ENCODE results near the gene C10orf105.

The C10orf105 gene

DNA sequence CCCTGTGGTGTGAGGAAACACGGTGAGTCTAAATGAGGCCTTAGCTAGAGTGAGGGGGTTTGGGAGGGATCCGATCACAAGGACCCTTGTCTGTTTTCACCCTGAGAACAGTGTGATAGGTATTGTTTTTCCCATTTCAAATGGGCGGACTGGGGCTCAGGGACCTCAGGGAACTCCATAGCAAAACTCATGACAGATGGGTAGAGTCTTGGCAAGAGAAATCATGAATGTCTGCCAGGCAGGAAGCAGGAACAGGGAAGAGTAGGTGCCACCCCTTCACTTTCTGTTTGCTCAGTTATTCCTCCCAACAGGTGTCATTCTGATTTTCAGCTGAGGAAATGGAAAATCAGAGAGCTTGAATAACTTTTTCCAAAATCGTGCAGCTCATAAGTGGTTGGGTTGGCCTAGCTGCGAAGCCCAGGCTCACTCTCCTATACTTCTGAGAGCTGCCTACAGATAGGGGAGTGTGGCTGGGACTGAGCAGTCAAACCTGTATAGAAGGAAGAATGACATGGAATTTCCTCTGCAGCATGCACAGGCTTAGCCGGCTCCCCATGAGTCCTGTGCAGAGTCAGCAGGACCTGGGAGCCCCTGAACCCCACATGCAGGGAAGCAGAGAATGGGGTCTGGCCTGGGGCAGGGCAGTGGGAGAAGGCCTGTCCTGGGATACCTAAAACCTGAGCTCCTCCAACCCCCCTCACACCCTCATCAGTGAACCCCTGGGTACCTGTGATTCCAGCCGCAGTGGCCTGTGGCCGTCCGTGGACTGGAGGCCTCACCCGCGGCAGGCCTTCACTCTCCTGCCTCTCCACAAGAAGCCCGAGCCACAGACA lies 17.6 kb upstream of the C10orf105 start:
- peak; percentile 73 for DNase-seq

DNA sequence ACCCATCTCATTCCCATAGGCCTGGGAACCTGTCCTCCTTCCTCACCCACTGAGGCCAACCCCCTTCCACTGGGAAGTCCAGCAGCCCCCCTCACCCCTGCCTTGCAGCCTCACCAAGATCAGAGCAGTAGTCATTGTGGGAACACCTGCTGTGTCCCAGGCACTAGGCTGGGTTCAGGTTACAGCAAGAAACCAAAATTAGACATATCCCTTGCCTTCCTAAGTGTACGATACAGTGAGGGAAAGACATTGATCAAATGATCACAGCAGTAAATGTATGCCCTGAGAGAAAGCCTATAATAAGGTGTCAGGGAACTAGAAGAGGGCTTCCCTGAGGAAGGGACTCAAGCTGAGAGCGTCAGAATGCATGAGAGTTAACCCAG lies 17.0 kb upstream of the C10orf105 start:
- no peak for DNase-seq

DNA sequence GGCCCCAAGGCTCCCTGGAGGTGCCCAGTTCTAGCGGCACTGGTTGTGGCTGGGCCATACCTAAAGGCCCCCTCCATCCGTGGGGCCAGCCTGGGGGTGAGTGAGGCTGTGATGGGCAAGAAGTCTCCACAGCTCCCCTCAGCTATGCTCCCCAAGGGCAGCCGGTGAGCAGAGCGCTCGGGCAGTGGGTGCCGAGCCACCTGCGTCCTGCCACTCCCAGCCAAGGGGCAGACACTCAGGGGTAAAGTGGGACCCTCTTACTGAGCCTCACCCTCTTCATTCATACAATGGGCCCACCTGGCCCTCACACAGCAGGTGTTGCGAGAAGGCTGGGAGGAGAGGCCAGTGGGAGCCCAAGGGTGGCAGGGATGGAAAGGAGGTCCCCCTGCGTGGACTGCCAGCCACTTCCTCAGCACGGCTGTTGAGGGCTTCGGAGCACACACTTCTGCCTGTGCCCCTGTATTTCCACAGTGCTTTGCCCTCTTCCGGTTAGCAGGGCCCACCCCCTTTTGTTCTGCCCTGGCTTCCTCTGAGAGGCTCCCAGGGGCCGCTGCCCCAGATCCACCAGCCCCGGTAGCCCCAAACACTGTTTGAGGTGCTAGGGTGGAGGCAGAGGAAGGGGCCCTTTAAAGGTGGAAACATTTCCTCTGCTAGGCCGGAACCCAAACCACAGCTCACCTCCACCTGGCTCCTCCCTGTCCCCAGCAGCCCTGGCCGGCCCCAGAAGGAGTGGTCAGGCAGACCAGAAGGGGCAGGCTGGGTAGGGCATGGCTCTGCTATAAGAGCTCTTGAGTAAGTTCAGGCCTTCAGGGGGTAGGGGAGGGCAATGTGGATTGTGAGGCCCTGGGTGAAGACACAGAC lies 16.4 kb upstream of the C10orf105 start:
- no peak for DNase-seq

DNA sequence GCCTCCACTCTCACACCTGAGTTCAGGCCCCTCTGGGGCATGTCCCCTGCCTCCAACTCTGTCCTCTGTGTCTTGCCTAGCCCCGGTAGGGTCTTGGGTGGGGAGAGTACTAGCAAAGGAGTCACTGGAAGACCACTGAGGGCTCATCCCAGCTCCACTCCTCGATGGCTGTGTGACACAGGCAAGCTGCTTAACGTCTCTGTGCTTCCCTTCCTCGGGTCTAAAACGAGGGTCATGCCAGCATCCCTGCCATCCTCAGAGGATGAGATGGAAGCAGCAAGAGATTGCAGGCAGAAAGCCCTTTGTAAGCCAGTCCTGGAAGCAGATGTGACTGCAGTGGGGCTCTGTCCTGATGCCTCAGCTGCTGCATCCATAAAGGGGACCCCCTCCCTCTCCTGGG lies 15.2 kb upstream of the C10orf105 start:
- DNase-seq = no peak

DNA sequence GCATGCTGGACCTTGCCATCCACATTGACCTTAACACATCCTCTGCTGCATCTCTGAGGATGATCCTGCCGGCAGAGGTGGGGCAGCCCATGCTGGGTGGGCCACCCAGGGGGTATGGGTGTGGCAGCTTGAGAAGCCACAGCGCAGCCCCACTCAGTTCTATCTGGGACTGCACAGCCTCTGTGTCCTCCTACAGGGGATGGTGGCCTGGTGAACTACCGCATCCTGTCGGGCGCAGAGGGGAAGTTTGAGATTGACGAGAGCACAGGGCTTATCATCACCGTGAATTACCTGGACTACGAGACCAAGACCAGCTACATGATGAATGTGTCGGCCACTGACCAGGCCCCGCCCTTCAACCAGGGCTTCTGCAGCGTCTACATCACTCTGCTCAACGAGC lies 12.2 kb upstream of the C10orf105 start:
- DNase-seq = no peak

DNA sequence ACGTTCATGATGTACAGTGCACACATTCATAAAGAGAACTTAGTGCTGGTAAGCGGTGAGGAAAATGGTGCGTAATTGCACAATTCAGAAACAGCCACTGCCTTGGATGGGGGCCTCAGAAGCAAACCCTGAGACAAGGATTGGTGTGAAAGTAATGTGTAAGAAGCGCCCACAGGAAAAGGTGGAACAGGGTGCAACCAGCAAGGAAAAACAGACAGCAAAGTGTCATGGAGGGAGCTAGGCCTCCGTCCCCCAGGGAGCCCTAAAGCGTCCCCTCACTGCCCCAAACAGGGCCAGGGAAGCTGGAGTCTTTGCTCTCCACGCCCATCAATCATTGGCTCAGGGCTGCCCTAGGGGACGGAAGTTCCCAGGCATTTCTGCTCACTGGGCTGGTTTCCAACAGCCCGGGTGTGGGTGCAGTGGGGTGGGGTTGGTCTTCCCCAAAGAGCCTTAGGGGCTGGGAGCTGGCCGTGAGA lies 9.6 kb upstream of the C10orf105 start:
- DNase-seq = no peak

DNA sequence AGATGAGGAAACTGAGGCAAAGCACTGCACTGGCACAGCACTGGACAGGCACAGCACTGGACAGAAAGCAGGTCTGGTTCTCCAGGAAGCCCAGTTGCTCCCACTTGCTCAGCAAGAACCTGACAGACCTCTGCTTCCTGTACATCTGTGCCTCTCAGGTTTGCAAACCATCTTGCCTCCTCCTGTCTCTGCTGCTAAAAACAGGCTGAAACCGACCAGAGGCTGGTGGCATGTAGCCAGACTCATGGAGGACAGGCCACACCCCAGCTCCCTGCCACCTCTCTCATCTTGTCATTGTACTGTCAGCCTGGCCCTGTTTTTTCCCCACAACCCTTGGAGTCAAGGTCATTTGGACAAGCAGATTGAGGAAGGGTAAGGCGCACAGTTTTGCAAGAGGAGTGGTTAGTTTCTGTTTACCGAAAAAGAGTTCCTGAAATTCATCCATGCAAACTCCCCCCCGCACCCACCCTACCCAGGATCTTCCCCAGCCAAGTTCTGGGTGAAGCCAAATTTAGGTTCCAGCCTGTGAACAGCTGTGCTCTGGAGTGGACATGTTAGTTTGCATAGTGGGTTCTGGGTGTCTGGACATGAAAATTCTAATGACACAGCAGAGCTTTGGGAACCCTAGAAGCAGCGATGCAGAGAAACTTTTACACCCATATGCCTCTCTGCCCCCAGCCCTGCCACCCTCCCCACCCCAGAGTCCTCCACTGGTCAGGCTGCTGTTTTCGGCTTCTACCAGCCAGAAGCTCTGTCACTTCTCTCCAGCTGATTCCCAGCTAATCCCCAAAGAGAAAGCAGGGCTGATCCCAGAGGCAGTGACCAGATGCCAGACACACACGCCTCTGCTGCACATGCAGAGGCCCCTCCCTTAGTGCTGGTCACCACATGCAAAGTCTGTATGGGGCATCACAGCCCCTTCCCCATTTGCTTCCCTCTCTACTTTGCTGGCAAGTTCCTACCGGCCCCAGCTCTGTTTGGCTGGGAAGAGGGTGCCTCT lies 8.5 kb upstream of the C10orf105 start:
- peak; percentile 55 for DNase-seq

DNA sequence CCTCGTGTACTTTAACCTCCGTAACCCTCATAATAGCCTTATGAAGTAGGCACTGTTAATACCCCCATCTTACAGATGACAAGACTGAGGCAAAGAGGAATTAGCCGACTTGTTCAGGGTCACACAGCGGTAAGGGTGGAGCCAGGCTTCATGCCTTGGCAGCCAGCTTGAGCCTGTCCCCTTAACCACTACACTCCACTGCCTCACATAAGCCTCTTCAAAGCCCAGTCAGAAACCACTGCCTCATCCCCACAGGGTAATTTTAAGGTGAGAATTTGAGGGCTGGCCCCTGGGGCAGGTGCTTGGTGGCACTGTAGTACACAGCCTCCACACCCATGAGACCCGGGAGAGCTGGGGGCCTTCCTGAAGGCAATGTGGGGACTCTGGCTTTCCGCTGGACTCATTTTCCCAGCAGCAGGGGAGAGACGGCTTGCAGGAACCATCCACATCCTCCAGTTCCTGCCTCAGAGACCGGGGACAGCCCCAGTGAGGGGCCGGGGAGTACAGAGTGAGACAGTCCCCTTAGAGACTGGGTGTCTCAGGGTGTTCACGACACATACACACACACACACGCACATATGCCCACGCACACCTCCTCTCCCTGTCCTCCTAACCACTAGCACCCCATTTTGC lies 7.6 kb upstream of the C10orf105 start:
- no peak for DNase-seq

DNA sequence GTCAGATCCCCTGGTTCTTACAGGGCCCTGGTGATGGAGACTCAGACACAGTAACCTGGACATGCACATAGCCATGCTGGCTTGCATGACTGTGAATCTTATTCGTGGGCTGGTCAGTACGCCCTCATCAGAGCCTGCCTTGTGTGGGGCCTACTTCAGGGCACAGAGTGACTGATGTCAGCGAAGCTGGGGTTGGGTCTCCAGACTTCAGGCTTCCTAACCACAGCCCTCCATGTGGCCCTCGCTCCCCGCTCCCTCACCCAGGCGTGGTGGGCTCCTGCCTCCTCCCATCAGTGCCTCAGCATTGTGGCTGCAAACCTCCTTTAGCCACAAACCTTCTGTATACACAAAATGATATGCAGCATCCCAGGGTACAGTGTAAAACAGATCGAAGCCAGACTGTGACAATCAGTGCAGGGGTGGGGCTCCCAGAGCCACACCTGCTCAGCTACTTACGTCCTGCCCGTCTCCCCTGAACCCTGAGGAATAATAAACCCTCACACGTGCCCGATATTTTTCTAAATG lies 7.1 kb upstream of the C10orf105 start:
- no peak for DNase-seq

DNA sequence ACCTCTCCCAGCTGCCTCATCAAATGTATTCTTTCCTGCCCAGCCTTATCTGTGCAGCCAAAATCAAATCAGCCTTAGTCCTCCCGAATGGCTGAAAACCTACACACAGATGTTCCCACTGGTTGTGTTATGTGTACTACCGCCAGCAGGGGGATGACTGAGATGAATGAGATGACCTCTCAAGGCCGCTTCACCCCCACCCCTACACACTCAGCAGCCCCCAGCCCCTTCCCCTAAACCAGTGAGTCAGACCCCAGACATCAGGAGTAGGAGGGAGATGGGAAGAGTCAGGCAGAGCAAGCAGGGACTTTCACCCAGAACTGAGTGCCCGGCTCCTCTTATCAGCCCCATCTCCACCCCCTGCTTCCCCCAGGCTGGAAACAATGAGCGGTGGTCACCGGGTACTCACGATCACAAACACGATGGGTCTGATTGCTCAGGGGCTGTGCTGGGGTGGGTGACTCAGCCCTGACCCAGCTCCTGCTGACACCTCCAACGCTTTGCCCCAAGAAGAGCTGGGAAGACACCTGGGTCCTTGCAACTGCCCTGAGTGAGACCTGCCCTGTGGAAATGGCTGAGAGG lies 6.5 kb upstream of the C10orf105 start:
- no peak for DNase-seq

DNA sequence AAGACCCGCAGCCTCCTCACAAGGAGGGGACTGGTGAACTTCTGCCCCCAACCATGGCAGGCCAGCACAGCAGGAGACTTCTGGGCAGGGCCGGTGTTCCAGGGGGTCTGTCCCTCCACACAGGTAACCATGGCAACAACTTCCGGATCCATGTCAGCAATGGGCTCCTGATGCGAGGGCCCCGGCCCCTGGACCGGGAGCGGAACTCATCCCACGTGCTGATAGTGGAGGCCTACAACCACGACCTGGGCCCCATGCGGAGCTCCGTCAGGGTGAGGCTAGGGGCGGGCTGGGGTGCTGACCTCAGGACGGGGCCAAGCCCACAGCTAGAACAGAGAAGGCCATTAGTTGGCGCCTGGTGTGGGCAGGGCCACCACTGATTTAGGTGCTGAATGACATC lies 5.7 kb upstream of the C10orf105 start:
- DNase-seq = no peak

DNA sequence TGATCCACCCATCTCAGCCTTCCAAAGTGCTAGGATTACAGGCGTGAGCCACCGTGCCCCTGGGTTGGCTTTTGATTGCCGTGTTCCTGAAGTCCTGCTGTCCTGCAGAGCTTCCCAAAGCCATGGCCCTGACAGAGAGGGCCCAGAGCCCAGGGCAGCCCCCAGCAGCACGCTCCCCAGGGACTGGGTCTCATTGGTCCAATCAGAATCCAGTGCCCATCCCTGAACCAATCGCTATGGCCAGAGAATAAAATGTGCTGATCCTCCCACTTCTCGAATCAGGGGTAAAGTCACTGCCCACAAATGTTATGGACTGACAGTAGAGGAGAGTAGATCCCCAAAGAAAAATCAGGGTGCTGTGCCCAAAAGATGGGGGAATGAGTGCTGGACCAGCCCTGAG lies 5.0 kb upstream of the C10orf105 start:
- no peak for DNase-seq

DNA sequence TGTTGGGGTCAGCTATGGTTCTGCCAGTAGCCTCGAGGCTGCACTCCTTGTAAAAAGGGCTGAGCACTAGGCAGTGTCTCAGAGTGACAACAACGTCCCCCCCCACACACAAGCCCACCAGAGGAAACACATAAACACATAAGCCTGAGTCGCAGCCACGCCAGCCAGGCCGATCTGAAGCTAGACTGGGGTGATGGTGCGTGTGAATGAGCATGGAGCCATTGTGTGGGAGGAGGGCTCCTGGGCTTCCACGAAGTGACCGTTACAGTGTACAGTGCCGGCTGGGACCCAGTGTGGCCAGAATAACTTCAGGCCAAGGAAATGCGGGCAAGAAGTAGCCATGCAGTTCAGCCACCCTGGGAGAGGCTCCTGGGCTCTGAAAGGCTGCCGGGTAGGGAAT lies 3.7 kb upstream of the C10orf105 start:
- DNase-seq = no peak

DNA sequence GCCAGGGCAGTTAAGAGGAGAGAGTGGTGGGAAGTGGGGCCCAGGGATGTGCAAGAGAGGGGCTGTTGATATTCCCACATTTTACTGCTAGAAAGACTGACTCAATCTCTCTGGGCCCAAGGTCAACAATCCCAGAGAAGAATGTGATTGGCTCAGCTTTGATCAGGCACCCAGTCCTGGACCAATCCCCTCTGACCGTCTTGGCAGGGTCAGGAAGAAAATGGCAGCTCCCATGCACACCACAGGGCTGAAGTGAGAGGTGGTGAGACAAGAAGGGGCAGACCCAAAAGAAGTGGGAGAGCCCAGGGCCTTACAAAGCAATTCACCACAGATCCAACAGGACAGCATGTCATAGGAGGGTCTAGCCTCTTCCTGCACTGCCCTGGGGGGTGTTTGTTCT lies 3.3 kb upstream of the C10orf105 start:
- no peak for DNase-seq

DNA sequence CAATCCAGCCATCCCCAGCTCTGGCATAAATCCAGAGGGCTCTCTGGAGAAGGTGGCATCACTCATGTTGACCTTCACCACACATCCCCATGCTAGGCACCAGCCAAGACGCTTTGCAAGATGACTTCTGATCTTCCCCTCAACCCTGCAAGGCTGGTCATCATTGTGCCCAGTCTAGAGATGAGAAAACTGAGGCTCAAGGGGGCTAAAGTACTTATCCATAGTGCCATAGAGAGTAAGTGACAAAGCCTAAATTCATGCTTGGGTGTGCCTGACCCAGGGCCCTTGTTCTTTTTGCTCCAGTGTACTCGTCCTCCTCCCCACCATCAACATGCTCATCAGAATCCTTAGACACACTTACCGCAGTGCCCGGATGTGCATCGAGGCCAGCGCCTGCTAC lies 1.7 kb upstream of the C10orf105 start:
- DNase-seq = no peak

DNA sequence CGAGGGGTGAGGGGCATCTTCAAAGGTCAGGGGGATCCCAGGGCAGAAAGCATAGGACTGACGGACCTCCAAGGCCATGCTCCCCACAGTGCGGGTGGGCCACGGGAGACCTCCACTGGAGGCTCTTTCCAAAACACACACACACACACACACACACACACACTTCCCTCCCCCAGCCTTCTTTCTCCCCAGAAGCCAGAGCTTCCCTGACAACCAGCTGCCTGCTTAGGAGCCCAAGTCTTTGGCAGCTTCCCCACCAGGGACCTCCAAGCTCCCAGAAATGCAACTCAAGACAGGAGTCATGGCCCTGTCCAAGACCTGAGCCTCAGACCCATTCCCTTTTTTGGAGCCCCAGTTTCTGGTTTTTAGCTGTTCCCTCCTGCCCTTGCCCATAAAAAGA lies 710 bp upstream of the C10orf105 start:
- no peak for DNase-seq

DNA sequence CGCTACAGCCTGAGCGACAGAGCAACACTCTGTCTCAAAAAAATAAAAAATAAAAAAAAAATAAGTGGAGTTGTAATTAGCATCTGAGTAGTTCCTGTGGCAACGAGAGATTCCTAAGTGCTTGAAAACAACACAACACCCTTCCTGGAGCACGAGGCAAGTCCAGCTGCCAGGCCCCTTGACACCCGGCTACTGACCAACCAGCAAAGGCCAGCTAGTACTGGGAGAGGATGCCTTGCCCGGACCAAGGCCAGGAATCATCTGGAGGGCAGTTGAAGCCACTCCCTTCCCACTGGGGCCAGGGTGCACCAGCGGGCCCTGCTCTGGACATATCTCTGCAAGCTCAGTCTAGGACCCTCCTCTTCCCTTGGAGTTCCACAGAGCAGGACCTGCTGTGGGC lies 536 bp downstream of the C10orf105 start:
- no peak for DNase-seq

DNA sequence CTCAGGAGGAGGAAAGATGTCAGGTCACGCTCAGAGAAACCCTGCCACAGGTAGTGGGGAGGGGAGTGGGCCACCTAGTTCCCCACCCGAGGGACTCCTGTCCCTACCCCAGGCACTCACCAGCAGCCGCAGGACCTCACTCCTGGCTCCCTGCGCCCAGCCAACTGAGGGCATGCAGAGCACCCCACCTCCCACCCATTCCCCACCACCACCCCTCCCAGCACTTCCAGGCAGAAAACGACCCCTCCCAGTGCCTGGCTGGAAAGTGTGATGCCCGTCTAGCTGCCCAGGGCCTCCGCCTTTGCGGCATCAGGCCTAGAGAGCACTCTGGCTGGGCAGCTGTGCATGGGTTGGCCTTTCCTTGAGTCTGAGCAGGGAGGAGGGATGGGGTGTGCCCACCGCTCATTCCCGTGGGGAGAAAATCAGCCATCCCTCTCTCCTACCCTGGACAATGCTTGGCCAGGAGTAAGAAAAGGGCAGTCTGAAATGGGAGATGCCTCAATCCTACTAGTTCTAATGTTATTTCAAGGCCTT lies 1.3 kb downstream of the C10orf105 start:
- DNase-seq = no peak

DNA sequence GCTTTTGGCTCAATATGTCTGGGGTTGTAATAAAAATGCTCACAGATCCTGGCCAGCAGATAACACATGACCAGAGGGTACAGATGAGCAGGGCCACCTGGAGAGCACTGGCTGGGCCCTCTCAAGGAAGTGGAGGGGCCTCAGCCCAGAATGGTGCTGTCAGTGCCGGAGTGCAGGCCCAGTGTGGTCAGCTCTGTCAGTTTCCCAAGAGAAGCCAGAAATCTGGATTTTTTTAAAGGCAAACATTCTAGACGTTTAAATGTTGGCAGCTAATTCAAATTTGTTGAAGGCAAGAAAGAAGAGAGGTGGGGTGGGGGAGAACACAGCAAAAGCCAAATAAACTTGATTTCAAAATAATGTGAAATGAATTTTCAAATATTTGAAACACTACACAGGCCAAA lies 2.0 kb downstream of the C10orf105 start:
- DNase-seq = no peak

DNA sequence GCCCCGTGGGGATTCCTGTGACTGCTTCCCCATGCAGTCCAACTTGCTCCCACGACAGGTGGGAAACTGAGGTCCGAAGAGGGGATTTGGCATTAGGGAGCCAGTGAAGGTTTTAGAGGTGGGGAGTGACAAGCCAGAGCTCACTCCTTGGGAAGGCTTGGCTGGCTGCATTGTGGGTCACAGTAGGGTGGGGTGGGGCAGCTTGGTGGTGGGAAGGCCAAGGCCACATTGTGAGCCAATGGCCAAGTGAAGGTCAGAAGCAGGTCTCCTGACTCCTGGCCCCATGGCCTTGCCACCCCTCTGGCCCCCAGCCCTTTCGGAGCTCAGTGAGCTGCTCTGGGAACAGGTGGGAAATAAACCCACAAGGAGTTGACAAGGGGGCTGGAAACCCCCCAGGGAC lies 2.5 kb downstream of the C10orf105 start:
- DNase-seq = no peak

DNA sequence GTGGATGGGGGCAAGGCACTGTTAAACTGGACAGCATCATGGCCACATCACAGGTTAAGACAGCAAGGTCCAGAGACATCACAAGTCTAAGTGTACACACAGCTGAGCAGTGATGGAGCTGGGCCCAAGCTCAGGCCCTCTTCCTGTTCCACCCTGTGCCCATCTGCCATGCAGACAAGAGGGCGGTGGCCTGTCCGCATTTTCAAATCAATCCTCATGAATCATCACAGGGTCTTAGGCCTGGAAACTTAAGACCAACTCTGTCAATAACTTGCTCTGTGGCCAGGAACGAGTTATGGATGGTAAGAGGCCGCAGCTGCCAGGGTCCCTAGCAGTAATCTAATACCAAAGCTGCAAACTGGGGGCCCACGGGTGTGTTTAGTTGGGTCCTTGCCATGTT lies 3.2 kb downstream of the C10orf105 start:
- DNase-seq = no peak
